GM12872 (cell line): Measurements from ENCODE around the gene TMSB4X.

Source experiments
- TF ChIP-seq, protein P1 (sequence below): IDR thresholded peaks from 3 replicates; pipeline ENCODE4 v1.5.1; 2011; ENCODE audit warnings: low read depth, mild to moderate bottlenecking, low read length, moderate library complexity; ENCODE audit not compliant: insufficient read depth

TMSB4X gene

DNA sequence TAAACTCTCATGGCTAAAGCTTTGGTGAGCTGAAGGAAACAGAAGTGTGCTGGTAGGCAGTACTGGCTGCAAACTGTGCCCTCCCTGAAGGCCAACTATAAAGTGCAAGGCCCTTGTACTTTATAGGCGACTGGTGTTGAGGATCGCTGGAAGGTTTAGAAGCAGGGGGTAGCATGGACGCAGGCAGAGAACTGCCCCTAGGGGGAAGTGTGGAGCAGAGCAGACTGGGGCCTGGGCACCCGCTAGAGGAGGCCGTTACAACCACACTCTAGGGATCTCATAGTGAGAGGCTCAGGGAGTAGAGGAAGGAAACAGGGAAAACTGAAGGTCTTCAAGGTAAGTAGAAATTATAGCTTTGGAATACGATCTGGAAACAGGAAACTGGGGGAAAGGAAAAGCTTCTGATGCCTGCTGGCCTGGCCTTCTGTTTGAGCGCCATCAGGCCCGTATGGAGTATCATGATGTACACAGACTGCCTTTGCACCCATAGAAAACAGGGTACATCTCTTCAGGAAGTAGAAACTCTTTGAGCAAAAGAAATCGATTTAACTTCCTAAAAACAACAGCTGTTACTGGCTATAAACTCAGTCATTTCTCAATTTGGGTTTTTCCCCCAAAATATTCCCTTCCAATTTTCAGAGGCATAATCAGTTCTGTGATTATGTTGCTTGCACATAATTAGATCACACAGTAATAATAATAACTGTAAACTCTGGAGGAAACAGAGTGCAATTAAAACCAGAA is 23.9 kb upstream of the TMSB4X start:
- TF ChIP-seq, protein P1, sequence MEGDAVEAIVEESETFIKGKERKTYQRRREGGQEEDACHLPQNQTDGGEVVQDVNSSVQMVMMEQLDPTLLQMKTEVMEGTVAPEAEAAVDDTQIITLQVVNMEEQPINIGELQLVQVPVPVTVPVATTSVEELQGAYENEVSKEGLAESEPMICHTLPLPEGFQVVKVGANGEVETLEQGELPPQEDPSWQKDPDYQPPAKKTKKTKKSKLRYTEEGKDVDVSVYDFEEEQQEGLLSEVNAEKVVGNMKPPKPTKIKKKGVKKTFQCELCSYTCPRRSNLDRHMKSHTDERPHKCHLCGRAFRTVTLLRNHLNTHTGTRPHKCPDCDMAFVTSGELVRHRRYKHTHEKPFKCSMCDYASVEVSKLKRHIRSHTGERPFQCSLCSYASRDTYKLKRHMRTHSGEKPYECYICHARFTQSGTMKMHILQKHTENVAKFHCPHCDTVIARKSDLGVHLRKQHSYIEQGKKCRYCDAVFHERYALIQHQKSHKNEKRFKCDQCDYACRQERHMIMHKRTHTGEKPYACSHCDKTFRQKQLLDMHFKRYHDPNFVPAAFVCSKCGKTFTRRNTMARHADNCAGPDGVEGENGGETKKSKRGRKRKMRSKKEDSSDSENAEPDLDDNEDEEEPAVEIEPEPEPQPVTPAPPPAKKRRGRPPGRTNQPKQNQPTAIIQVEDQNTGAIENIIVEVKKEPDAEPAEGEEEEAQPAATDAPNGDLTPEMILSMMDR: peak; percentile 85

DNA sequence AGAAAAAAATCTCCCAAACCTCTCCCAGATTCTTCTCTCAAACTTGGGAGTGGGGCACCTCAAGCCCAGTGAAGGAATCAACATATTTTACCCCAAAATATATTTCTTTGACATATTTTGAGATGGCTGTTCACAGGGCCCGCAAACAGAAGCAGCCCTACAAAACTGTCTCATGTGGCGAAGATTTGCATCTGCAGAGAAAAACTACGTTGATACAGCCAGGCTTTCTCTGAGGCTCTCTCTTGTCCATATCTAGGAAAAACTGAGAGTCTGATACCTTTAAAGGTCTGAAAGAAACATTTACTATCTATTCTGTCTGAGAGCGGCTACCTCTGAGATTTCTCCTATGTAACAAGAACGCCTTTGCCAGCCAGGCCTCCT is 23.3 kb upstream of the TMSB4X start:
- TF ChIP-seq, protein P1: no peak

DNA sequence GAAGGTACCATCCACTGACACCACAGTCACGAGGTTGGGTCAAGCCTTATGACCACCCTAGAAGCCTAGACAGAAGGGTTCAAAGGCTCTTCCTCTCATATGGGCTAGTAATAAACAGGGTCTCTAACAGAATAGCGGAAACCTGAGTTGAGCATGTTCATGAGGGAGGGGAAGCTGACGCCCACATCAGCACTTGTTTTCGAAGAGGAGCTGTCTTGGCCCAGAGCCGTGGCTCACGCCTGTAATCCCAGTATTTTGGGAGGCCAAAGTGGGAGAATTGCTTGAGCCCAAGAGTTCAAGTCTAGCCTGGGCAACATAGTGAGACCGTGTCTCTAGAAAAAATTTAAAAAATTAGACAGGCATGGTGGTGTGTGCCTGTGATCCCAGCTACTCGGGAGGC is 21.5 kb upstream of the TMSB4X start:
- TF ChIP-seq, protein P1: no peak

DNA sequence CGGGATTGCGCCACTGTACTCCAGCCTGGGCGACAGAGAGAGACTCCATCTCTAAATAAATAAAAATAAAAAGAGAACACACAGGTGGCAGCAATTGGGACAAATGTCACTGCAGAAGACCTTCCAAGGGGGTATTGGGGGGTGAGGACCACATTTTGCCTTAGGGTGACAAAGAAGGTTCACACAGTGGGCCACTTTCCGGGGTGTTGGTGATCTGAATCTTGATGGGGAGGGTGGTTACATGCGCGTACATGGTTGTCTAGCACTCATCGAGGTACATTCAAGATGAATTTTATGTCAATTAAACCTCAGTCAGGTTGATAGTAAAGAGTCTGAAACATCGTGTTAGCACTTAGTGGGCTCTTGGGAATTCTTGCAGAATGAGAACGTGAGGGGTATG is 20.5 kb upstream of the TMSB4X start:
- TF ChIP-seq, protein P1: no peak

DNA sequence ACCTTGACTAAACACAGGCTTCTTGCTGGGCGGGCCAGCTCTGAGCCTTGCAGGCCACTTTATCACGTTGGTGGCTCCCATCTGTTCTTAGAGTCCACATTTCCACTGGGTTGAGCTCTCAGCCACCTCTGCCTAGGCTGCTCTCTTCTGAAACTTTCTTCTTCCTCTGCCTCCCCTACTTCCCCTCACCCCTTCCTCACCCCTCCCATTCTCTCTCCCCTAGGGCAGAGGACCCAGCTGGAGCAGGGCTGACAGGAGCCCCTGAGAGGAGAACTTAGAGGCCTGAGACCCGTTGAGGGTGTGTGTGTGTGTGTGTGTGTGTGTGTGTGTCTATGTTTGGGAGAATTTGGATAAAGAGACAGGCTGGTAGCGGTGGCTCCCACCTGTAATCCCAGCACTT is 19.9 kb upstream of the TMSB4X start:
- TF ChIP-seq, protein P1: no peak

DNA sequence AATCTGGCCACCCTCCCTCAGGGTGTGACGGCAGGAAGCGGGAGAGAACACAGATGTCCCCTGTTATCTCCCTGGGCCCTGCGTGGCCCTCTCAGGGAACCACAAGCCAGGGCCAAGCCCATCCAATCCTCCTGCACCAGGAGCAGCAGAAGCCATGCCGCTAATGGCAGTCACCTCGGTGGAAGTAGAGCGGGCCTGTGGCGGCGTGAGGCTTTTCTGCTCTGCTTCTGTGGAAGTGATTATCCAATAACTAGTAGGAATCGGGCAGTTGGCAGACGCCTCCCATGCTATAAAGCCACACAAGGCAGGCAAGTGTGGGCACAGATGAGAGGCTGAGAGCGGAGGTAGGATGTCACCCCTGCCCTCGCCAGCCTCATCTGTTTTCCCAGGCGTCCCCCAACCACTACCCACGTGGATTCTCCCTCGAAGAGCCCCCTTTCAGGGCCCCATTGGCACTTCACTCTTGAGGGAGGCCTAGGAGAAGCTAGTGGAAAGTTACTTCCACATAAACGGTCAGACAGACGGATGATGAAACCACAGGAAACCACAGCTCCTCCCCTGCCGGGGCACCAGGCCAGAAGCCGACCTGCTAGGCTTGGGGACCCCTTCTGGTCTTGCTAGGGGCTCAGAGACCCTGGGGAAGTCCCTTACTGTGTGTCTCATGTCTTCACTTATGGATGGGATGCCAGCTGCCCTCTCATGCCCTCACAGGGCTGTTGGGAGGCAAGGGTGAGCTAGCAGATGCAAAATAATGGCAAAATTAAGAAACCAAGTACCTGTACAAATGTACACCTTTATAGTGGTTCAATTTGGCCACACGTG is 18.8 kb upstream of the TMSB4X start:
- TF ChIP-seq, protein P1: no peak

DNA sequence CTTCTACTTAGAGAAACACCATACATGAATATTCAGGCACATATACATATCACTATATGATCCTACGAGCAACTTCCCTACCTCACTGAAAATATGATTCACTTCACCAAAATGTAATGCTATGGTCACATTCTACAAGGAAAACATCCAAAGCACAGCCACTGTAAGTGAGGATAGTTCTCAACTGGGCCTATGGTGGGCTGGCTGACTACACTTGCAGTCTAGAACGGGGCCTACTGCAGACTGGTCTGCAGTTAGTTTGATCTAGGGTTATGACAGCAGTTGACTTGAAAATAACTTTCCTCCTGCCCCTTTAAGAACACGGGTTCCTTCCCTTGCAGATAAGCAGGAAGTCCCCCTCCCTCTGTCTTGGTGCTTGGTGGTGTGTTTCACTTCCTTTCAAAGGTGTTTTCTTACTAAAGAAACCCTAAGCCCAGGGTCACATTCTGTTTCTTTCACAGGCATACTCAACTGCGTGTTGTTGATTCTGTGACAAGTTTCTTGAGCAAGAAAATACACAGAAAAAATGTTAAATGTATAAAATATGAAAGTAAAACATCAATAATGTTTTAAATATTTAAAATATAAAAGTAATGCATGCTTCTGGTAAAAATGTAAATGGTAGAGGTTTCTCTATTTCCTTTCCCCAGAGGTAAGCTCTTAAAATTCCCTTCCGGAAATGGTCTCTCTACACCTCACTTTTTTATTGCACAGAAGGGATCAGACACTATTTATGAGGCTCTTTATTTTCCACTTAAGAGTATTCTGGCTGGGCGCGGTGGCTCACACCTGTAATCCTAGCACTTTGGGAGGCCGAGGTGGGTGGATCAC is 18.0 kb upstream of the TMSB4X start:
- TF ChIP-seq, protein P1: no peak
